Liver (tissue), 9 donors: ENCODE results near the gene XXYLT1. TPM values are rescaled to one million over a fixed set of nuclear protein-coding genes. Genes with fewer than 3 reads are reported as not detected.

Source experiments
- DNase-seq: peaks from one replicate; pipeline ENCODE4 v3.0.0-alpha.2; 2017; ENCODE audit warnings: low spot score
- H3K27ac ChIP-seq, 2 donors: one replicate each; pipeline ENCODE4 v1.7.0; 2013; ENCODE audit warnings: inconsistent platforms in 2 of 2, low read length in 2 of 2, control low read depth in 1 of 2, low read depth in 1 of 2, mild to moderate bottlenecking in 1 of 2
- H3K27me3 ChIP-seq, 4 donors: one replicate each; pipeline versions ENCODE4 v1.6.1 to v1.7.0; 2013; ENCODE audit warnings: low read length in 3 of 4, inconsistent platforms in 1 of 4, mild to moderate bottlenecking in 1 of 4, moderate library complexity in 1 of 4; ENCODE audit not compliant: control insufficient read depth in 4 of 4, insufficient read depth in 4 of 4
- H3K36me3 ChIP-seq, 4 donors: one replicate each; pipeline versions ENCODE4 v1.6.1 to v1.7.0; 2013; ENCODE audit warnings: low read length in 3 of 4, mild to moderate bottlenecking in 3 of 4, low read depth in 1 of 4, moderate library complexity in 1 of 4; ENCODE audit not compliant: control insufficient read depth in 4 of 4, insufficient read depth in 3 of 4
- H3K4me1 ChIP-seq, 4 donors: one replicate each; pipeline versions ENCODE4 v1.6.1 to v1.7.0; 2013; ENCODE audit warnings: low read length in 3 of 4, mild to moderate bottlenecking in 3 of 4, moderate library complexity in 1 of 4; ENCODE audit not compliant: control insufficient read depth in 4 of 4, insufficient read depth in 4 of 4
- H3K4me3 ChIP-seq, 3 donors: one replicate each; pipeline versions ENCODE4 v1.6.1 to v1.7.0; 2013; ENCODE audit warnings: low read length in 3 of 3, control low read depth in 1 of 3, low read depth in 1 of 3, mild to moderate bottlenecking in 1 of 3
- H3K9ac ChIP-seq, 2 donors: one replicate each; pipeline ENCODE4 v1.7.0; 2013; ENCODE audit warnings: low read length in 2 of 2, mild to moderate bottlenecking in 2 of 2, moderate library complexity in 2 of 2, control low read depth in 1 of 2, low read depth in 1 of 2
- H3K9me3 ChIP-seq, 4 donors: one replicate each; pipeline versions ENCODE4 v1.6.1 to v1.7.0; 2013; ENCODE audit warnings: low read length in 3 of 4; ENCODE audit not compliant: control insufficient read depth in 4 of 4
- ATF3 ChIP-seq: IDR thresholded peaks from 2 replicates; pipeline ENCODE4 v1.6.1; 2016; ENCODE audit warnings: antibody characterized with exemption
- CTCF ChIP-seq: fragments of 150-350 bp; IDR thresholded peaks from 2 replicates; pipeline ENCODE4 v1.5.1; 2017; ENCODE audit warnings: improper control_type of control experiment, low read depth, low read length; ENCODE audit not compliant: missing input control
- EGR1 ChIP-seq, 2 donors: IDR thresholded peaks; 2 replicates each; pipeline ENCODE4 v1.6.1; 2016 to 2018; ENCODE audit warnings: antibody characterized with exemption in 2 of 2, low read depth in 2 of 2
- FOXA1 ChIP-seq: IDR thresholded peaks from 2 replicates; pipeline ENCODE4 v1.6.1; 2016; ENCODE audit warnings: antibody characterized with exemption
- FOXA2 ChIP-seq: IDR thresholded peaks from 2 replicates; pipeline ENCODE4 v1.6.1; 2016; ENCODE audit warnings: antibody characterized with exemption
- GABPA ChIP-seq, 2 donors: IDR thresholded peaks in 1 of 2; conservative IDR thresholded peaks in 1 of 2; 2 replicates each; pipeline ENCODE4 v1.6.1; 2016; ENCODE audit warnings: antibody characterized with exemption in 2 of 2, mild to moderate bottlenecking in 1 of 2, moderate library complexity in 1 of 2
- HNF4A ChIP-seq, 2 donors: conservative IDR thresholded peaks; 2 replicates each; pipeline ENCODE4 v1.6.1; 2016; ENCODE audit warnings: antibody characterized with exemption in 2 of 2, mild to moderate bottlenecking in 2 of 2
- HNF4G ChIP-seq: IDR thresholded peaks from 2 replicates; pipeline ENCODE4 v1.6.1; 2016; ENCODE audit warnings: antibody characterized with exemption
- JUND ChIP-seq, 2 donors: IDR thresholded peaks; 2 replicates each; pipeline ENCODE4 v1.6.1; 2016; ENCODE audit warnings: antibody characterized with exemption in 2 of 2
- NR2F2 ChIP-seq: IDR thresholded peaks from 2 replicates; pipeline ENCODE4 v1.6.1; 2016; ENCODE audit warnings: antibody characterized with exemption
- RAD21 ChIP-seq, 2 donors: IDR thresholded peaks; 2 replicates each; pipeline ENCODE4 v1.6.1; 2016; ENCODE audit warnings: antibody characterized with exemption in 2 of 2, mild to moderate bottlenecking in 2 of 2
- REST ChIP-seq: IDR thresholded peaks from 2 replicates; pipeline ENCODE4 v1.6.1; 2016; ENCODE audit warnings: antibody characterized with exemption, mild to moderate bottlenecking
- RXRA ChIP-seq, 2 donors: IDR thresholded peaks; 2 replicates each; pipeline ENCODE4 v1.6.1; 2017 to 2018; ENCODE audit warnings: antibody characterized with exemption in 2 of 2, mild to moderate bottlenecking in 1 of 2
- SP1 ChIP-seq: IDR thresholded peaks from 2 replicates; pipeline ENCODE4 v1.6.1; 2018; ENCODE audit warnings: antibody characterized with exemption, mild to moderate bottlenecking
- TAF1 ChIP-seq: conservative IDR thresholded peaks from 2 replicates; pipeline ENCODE4 v1.6.1; 2016; ENCODE audit warnings: antibody characterized with exemption, mild to moderate bottlenecking
- YY1 ChIP-seq: IDR thresholded peaks from 2 replicates; pipeline ENCODE4 v1.6.1; 2016; ENCODE audit warnings: antibody characterized with exemption, mild to moderate bottlenecking
- ZBTB33 ChIP-seq: IDR thresholded peaks from 2 replicates; pipeline ENCODE4 v1.6.1; 2016; ENCODE audit warnings: antibody characterized with exemption
- WGBS: extraction: QIAGEN DNeasy Blood & Tissue Kit; methylation state at CpG from one replicate; pipeline ENCODE4 v1.1.7; 2013; 5-methylcytosine and 5-hydroxymethylcytosine counted together
- polyA plus RNA-seq, 2 donors: library from polyadenylated mRNA; stranded (reverse) in 1 of 2; unstranded in 1 of 2; fragments of 200-250 nt in 1 of 2; fragments of >200 nt in 1 of 2; fragmentation: Nextera tagmentation in 1 of 2; extraction: Ambion mirVana in 1 of 2; gene quantifications; one replicate each; pipeline versions ENCODE4 v1.2.1 to v1.2.3, GENCODE V29; 2013 to 2015
- total RNA-seq, 2 donors: library from RNA; depleted of rRNA; stranded (reverse); fragments of >200 nt; gene quantifications; one replicate each; pipeline ENCODE4 v1.2.3, GENCODE V29; 2014
- TF ChIP-seq, protein P1 (sequence below): IDR thresholded peaks from 2 replicates; pipeline ENCODE4 v1.6.1; 2016; ENCODE audit warnings: antibody characterized with exemption
- donor health status: healthy.
- donor health status: healthy.
- donor health status: healthy.
- donor health status: healthy.
- donor health status: healthy.

XXYLT1 gene
- total and polyA plus RNA-seq, 4 donors, result 0.93 to 7.6 (median 2.8) TPM

DNA sequence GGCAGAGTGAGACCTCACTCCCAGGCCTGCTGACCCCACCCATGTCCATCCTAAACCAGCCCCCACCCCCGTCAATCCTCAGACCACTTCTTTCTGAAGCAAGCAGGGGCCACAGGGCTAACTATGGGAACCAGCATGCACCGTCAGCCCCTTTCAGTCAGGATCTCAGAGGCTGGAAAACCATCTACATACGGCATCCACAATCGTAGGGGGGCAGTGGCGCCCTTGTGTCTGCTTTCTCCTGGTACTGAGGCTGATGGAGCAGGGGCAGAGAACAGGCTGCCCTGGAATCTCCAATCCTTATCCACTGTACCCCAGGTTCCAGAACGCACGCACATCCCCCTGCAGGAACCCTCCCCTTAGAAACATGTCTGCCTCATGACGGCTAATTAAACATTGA is 56.6 kb downstream of the XXYLT1 start:
- TF ChIP-seq YY1 (no peak), CTCF (no peak), RXRA (IDR thresholded peaks at IDR 0.05) (no peak), ATF3 (no peak), GABPA (IDR thresholded peaks at IDR 0.05 in 1 of 2, conservative IDR thresholded peaks at IDR 0.05 in 1 of 2) (no peak), RAD21 (IDR thresholded peaks at IDR 0.05) (no peak), FOXA1 (no peak), EGR1 (IDR thresholded peaks at IDR 0.05; ENCODE audit: low read depth in 2 of 2) (no peak), FOXA2 (no peak), REST (no peak), SP1 (no peak), NR2F2 (no peak), HNF4A (conservative IDR thresholded peaks at IDR 0.05) (no peak), ZBTB33 (no peak), TAF1 (no peak), HNF4G (no peak), JUND (IDR thresholded peaks at IDR 0.05) (no peak)
- TF ChIP-seq, protein P1, sequence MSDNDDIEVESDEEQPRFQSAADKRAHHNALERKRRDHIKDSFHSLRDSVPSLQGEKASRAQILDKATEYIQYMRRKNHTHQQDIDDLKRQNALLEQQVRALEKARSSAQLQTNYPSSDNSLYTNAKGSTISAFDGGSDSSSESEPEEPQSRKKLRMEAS, result no peak
- no peak for DNase-seq
- H3K27ac ChIP-seq, result no peak overlapping the region
- H3K9me3 ChIP-seq, result no peaks in the 10 kb centered on the region
- WGBS, result 97% methylated on average over 8 of the region's 8 CpGs
- no peak overlapping the region for H3K9ac ChIP-seq
- H3K36me3 ChIP-seq, result no peaks in the 10 kb centered on the region
- H3K4me1 ChIP-seq, result peaks cover 0 to 7% (median 0%) of the 10 kb centered on the region in 4 donors
- H3K27me3 ChIP-seq, result no peaks in the 10 kb centered on the region
- H3K4me3 ChIP-seq, result no peak overlapping the region
